ENCODE data around the gene IVL. TPM values are rescaled to one million over a fixed set of nuclear protein-coding genes. Genes with fewer than 3 reads are reported as not detected.

The IVL gene, protein sequence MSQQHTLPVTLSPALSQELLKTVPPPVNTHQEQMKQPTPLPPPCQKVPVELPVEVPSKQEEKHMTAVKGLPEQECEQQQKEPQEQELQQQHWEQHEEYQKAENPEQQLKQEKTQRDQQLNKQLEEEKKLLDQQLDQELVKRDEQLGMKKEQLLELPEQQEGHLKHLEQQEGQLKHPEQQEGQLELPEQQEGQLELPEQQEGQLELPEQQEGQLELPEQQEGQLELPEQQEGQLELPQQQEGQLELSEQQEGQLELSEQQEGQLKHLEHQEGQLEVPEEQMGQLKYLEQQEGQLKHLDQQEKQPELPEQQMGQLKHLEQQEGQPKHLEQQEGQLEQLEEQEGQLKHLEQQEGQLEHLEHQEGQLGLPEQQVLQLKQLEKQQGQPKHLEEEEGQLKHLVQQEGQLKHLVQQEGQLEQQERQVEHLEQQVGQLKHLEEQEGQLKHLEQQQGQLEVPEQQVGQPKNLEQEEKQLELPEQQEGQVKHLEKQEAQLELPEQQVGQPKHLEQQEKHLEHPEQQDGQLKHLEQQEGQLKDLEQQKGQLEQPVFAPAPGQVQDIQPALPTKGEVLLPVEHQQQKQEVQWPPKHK
- total RNA-seq = not detected
- 1 to 10 TPM in 1 of 3 donors, under 1 TPM in 1, not detected in 1; 0.03 to 1.2 TPM for polyA plus RNA-seq

DNA sequence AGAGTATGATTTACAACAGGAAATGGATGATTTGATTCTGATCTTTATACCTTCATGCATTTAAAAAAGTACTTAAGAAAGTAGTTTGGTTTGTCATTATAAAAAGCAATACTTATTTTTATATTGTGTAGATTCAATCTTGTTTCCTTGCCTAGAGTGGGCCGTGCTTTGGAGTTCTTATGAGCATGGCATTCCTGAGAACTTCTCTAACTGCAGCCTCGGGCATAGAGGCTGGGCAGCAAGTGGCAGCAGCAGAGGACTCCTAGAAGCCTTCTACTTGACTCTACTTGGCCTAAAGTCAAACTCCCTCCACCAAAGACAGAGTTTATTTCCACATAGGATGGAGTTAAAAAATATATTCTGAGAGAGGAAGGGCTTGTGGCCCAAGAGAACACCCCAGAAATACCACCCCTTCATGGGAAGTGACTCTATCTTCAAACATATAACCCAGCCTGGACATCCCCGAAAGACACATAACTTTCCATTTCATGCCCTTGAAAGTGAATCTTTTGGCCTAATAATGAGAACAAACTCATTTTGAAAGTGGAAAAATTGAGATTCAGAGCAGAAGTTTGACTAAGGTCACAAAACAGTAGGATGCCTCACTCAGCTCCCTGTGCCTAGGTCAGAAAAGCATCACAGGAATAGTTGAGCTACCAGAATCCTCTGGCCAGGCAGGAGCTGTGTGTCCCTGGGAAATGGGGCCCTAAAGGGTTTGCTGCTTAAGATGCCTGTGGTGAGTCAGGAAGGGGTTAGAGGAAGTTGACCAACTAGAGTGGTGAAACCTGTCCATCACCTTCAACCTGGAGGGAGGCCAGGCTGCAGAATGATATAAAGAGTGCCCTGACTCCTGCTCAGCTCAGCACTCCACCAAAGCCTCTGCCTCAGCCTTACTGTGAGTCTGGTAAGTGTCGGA, at the start of gene IVL:
Gene IVL, plus strand, starts transcription at position 861 of the 916 bp plus-strand sequence. CDS start 1,252 bp downstream, outside the sequence.
- H3K4me3 ChIP-seq = no peak within 1 kb of the TSS
- TF ChIP-seq CTCF (IDR thresholded peaks at IDR 0.05) (no peak), POLR2A (IDR thresholded peaks at IDR 0.05) (no peak), POLR2AphosphoS5 (IDR thresholded peaks at IDR 0.05) (no peak), EP300 (IDR thresholded peaks at IDR 0.05) (no peak)
- H3K27ac ChIP-seq = no peak within 1 kb of the TSS
- no peaks in the 10 kb centered on the region for H3K36me3 ChIP-seq
- DNase-seq = no peak
- no peaks in the 10 kb centered on the region for H3K9me3 ChIP-seq
- WGBS, 2 donors = 75 to 80% methylated on average over 4 of the region's 4 CpGs
- H3K4me1 ChIP-seq = no peaks in the 10 kb centered on the region
- peaks cover 0 to 7% (median 0%) of the 10 kb centered on the region in 3 donors for H3K27me3 ChIP-seq
- intact Hi-C loops (cut with DNase I) = no loop called here

- Histone ChIP-seq H3K27me3 (no peaks in the 10 kb centered on the region), H3K4me1 (peaks cover 0 to 10% (median 0%) of the 10 kb centered on the region in 4 donors), H3K9me3 (no peaks in the 10 kb centered on the region), H3K4me3 (no peak within 1 kb of the TSS), H3K36me3 (no peaks in the 10 kb centered on the region), H3K27ac (no peak within 1 kb of the TSS)
- no peak for DNase-seq
- intact Hi-C loops (cut with DNase I) = no loop called here
- TF ChIP-seq POLR2AphosphoS5 (IDR thresholded peaks at IDR 0.05) (no peak), POLR2A (IDR thresholded peaks at IDR 0.05) (no peak), EP300 (IDR thresholded peaks at IDR 0.05) (no peak), CTCF (IDR thresholded peaks at IDR 0.05) (no peak)
- 85 to 90% methylated on average over 3 of the region's 3 CpGs for WGBS, 2 donors
Measured at GRCh38 chr1:152859696-152860095, 48.6 kb upstream of the IVL start, which contains the start of gene LCE7A. TSS of gene LCE7A (plus strand) at chr1:152859996. CDS start at chr1:152860698, 702 bp downstream.

GRCh38 chr1:152860129-152860528, 48.2 kb upstream of the IVL start:
- H3K4me3 ChIP-seq = no peak overlapping the region
- intact Hi-C loops (cut with DNase I) = no loop called here
- H3K9me3 ChIP-seq = no peaks in the 10 kb centered on the region
- peaks cover 0 to 10% (median 0%) of the 10 kb centered on the region in 4 donors for H3K4me1 ChIP-seq
- TF ChIP-seq CTCF (IDR thresholded peaks at IDR 0.05) (no peak), EP300 (IDR thresholded peaks at IDR 0.05) (no peak), POLR2AphosphoS5 (IDR thresholded peaks at IDR 0.05) (no peak), POLR2A (IDR thresholded peaks at IDR 0.05) (no peak)
- H3K27ac ChIP-seq = no peak overlapping the region
- H3K27me3 ChIP-seq = no peaks in the 10 kb centered on the region
- H3K36me3 ChIP-seq = no peaks in the 10 kb centered on the region
- no peak for DNase-seq
- 66 to 83% methylated on average over 3 of the region's 3 CpGs for WGBS, 2 donors

DNA sequence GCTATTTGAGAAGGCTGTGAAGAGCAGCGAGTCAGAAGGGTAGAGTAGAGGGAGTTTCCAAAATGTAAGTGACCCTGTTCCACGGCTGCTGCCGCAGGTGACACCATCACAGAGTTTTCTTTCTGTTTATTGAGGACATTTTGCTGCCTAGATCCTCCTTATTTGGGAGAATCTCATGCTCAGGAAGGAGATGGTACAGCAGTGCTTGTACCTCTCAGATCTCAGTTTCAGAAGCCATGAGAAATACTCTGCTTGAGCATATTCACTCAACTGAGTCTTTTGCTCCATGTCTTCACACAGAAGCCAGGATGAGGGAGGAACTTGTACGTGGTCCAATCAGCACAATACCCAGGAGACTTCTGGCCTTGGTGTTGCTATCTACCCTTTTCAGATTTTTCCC, 47.0 kb upstream of the IVL start:
- no peak for DNase-seq
- H3K36me3 ChIP-seq = no peaks in the 10 kb centered on the region
- intact Hi-C loops (cut with DNase I) = no loop called here

More for the DNA sequence above, 47.0 kb upstream of the IVL start:
- 75 to 80% methylated on average over 4 of the region's 4 CpGs for WGBS, 2 donors
- Histone ChIP-seq H3K4me3 (no peak overlapping the region), H3K27ac (no peak overlapping the region), H3K9me3 (no peaks in the 10 kb centered on the region), H3K27me3 (no peaks in the 10 kb centered on the region), H3K4me1 (peaks cover 0 to 10% (median 0%) of the 10 kb centered on the region in 4 donors)
- no peak for TF ChIP-seq POLR2AphosphoS5 (IDR thresholded peaks at IDR 0.05)
- TF ChIP-seq POLR2A (IDR thresholded peaks at IDR 0.05) = no peak
